Head of caudate nucleus (tissue), 42 donors: Measurements from ENCODE around the gene OSTF1.
A peak's percentile ranks its signal among the peaks of the same experiment; 100 is the strongest.

Source experiments
- DNase-seq, 42 donors: peaks; one replicate each; pipeline versions ENCODE4 v3.0.0 to v3.0.0-alpha.2; 2020 to 2021; ENCODE audit warnings: mixed read lengths in 7 of 42
- intact Hi-C: fragments of 100-400 bp; cut with DNase I; formaldehyde crosslinking; loops from one replicate; pipeline ENCODE4 v1.15.0; 2022

Gene OSTF1, protein sequence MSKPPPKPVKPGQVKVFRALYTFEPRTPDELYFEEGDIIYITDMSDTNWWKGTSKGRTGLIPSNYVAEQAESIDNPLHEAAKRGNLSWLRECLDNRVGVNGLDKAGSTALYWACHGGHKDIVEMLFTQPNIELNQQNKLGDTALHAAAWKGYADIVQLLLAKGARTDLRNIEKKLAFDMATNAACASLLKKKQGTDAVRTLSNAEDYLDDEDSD

DNA sequence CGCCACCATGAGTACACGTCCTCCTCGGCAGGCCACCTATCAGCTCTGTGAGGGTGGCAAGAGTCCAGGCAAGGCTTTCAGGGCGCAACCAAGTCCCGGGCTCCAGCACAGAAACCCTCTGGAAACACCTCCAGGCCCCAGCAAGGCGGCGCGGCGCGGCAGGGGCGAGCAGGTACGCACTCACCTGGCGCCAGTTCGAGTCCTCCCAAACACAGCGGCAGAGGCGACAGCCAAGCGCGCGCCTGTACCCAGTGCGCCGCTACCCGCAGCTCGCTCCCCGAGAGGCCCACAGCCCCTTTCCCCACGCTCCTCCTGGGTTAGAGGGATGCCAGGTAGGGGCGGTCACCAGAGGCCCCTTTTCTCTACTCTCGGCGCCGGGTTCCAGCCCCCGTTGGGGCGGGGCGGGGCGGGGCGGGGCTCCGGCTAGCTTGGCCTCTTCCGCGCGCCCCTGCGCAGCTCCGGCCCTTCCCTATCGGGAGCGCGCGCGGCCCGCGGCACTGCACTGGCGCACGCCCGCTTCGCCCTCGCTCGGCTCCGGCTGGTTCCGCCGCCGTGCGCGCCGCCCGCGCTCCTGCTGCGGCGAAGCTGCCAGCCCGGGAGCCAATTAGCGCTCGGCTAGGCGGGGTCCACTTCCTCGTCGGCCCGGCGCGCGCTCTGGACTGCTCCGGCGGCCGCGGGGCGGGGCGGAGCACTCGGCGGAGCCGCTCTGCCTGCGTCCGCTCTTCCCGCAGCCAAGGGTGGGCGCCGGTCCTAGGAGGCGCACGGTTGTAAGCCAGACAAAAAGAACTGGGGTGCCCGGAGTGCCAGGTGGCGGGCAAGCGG, at the start of gene OSTF1, which contains the start of gene NMRK1:
Gene OSTF1, plus strand, starts transcription at position 691 of the 822 bp plus-strand sequence. CDS start 179 bp downstream, outside the sequence.
Gene NMRK1, minus strand, starts transcription at position 332 of the 822 bp plus-strand sequence. CDS start 5,040 bp downstream, outside the sequence.
- DNase-seq = peak; percentile 80 to 99 (median 96)
- intact Hi-C loops = loop anchor here (5.0 to 10.0 kb wide), 2 partner anchors 47 to 61 kb away; partner anchors contain the start of gene CARNMT1

DNA sequence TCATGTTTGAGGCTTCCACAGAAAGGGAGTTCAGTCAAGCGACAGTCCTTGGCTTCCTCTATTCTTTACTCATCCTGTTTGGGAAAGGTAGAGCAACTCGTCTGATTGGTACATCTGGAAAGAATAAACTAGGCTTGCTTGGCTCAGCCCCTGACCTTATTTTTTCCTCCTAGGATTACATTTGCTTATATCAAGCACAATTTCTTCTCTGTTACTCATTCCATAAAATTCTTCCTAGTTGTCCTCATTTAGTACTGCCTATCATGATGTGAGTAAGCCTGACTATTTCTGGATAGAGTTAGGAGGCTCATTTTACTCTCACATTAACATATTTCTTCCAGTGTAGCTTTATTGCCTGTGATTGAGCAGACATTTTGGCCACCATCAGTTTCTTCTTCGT, 49.3 kb upstream of the OSTF1 start:
- intact Hi-C loops = no loop called here
- no peak for DNase-seq

DNA sequence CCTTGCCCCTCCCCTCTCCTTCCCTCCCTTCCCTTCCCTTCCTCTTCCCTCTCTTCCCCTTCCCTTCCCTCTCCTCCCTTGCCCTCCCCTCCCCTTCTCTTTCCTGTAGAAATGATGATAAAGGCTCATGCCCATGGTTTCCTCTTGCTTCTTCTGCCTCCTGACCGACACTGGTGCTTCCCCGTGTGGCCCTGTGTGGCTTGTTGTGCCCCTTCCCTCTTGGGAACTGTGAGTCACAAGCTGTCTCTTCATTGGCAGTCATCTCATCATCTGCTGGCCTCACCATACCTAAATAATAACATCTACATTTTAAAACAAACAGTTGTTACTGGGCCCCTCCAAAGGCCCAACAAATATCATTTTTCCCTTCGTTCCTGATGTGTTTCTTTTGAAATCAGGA, 48.5 kb upstream of the OSTF1 start:
- no peak for DNase-seq
- intact Hi-C loops = no loop called here

DNA sequence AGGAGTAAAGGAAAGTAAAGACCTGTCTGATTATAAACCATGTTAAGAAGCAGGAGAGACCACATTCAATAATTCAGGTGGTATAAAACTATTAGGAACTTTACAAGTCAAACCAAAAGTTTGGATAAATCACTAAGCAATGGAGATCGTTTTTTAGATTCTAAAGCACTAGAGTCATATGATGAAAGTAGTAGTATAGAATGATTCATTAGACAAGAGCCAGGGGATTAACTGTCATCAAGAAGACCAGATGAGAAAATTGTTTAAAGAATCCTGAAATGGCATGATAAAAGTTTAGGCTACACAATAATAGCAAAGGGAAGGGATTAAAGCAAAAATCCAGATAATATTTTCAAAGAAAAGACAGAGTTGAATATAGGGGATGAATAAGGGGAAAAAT, 47.3 kb upstream of the OSTF1 start:
- intact Hi-C loops = no loop called here
- DNase-seq = no peak

DNA sequence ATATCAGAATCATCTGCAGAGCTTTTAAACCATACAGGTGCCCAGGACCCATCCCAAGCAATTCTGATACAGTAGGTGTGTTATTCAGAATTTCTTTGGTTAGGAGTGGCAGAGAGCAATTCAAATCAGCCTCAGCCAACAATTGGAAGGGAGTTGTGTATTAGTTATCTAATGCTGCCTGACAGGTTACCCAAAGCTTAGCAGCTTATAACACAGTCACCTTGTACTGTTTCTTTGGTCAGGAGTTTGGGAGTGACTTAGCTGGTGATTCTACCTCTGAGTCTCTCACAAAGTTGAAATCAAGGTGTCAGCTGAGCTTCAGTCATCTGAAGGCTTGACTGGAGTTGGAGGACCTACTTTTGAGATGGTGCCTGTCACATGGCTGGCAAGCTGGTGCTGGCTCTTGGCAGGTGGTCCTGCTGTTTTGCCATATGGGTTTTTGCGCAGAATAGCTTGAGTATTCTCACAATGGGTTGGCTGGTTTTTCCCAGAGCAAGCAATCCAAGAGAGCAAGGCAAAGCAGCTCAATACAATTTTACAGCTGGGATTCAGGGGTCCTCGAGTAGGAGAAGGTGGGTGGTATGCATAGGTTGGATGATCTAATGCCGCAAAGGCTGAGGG, 41.5 kb upstream of the OSTF1 start:
- no peak for DNase-seq
- intact Hi-C loops = no loop called here

DNA sequence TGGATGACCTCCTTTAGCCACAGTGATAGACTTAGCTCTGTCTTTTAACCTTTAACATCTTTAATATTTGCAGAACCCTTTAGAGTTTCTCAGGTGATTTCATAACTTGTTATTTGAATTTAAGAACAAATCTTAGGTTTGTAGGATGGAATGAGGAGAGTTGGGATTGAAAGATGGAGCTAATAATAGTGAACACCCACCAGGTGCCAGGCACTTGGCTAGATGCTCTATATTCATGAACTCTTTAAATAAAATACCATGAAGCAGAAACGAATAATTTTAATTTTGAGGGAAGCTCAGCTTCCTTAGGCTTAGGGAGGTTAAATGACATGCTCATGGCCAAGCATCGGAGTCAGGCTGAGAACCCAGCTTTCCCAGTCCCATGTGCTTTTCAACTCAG, 40.8 kb upstream of the OSTF1 start:
- intact Hi-C loops = no loop called here
- peak in 13 of 42 donors; percentile 21 to 74 (median 46) for DNase-seq

DNA sequence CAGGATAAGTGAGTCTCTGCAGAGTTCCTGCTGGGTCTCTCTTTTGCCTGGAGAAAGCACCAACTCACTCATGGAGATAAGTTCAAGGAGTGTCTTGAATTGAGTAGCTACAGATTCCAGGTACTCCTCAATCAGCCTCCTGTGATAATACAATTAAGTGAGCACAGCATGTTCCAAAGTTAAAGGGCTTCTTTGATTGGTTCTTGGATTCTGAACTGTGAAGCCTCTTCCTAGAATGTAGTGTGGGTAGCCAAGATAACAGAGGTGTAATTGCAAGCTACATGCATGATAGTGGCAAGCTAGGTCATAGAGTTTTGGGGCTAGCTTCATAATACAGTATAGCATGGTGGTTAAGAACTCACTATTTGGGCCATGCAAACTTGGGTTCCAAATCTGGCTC, 37.0 kb upstream of the OSTF1 start:
- DNase-seq = no peak
- intact Hi-C loops = no loop called here

DNA sequence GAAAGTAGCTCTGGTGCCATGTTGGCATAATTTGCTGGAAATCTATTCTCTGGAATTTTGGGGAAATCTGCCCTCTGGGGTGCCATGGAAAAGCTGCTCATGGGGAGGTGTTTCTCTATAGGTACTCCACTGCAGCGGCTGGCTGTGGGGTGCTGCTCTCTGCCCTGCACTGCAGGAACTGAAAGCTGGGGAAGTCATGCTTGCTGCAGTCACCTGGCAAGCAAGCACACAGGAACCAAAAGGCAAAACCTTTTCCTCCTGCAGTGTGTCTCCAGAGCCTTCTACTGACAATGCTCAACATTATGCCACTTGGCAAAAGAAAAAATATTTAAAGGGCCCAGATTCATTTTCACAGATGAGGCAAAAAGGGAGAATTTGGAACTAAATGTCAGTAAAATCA, 34.4 kb upstream of the OSTF1 start:
- DNase-seq = no peak
- intact Hi-C loops = no loop called here

DNA sequence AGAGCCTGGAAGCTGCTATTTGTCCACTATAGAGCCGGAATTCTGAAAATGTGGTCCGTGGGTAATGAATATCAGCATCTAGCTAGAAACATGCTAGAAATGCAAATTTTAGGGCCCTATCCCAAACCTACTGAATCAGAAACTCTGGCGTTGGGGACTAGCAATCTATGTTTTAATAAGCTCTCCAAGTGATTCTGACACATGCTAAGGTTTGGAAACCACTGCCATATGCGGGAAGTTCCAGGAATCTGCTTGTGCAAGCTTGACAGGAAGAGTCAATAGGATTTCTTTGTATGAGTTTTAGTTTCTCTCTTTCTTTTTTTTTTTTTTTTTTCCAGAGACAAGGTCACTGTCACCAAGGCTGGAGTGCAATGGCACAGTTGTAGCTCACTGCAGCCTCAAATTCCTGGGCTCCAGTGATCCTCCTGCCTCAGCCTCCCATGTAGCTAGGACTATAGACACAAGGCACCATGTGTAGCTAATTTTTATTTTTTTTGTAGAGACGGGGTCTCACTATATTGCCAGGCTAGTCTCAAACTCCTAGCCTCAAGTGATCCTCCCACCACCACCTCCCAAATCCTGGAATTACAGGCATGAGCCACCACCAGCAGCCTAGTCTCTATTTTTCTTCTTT, 33.8 kb upstream of the OSTF1 start:
- intact Hi-C loops = no loop called here
- no peak for DNase-seq

DNA sequence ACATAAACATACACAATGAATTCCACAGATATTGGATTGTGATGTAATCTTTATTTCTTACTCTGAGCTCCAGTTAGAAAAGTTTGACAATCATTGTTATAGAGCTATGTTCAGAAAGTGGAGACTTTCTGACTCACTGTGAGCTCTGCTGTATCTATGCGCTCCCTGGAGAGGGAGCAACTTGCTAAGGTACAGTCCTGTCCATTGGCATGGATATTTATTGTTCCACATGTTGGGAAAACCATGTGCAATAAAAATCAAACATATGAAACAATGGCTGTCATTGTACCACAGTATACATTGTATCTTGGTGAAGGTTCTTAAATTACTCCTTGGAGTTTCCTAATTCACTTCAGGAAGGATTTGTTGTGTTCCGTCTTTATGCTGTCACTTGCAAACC, 27.1 kb upstream of the OSTF1 start:
- intact Hi-C loops = no loop called here
- DNase-seq = no peak

DNA sequence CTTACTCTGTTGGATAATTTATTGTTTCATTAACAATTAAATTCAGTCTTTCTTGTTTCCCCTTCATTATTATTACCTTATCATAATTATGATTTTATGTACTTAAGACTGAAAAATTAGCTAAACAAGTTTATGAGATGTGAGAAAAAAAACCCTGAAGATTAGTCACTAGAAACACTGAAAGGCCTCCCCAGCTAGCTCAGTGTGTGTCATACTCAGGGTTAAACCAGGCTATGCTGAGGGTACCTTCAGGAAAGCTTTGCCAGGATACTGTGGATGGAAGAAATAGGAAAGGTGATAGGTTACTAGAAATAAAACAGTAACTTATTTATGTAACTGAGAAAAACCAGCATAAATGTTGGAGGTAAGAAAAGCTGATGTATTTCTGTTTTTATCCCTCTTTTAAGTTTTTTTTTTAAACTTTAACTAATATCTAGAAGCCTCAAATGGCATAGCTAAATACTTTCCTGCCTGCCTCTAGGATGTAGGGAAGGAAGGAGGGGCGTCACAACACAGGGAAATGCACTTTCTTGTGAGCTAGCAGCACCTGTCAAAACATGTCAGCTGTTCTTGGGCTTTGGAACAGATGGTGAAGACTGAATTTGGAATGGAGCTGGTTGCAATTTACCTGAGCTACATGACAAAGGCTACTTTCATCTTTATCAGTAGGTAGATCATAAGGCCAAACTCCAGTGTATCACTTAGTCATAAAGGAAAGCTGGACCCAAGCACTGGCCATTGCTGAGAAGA, 24.6 kb upstream of the OSTF1 start:
- DNase-seq = peak in 12 of 42 donors; percentile 12 to 69 (median 45)
- intact Hi-C loops = no loop called here

DNA sequence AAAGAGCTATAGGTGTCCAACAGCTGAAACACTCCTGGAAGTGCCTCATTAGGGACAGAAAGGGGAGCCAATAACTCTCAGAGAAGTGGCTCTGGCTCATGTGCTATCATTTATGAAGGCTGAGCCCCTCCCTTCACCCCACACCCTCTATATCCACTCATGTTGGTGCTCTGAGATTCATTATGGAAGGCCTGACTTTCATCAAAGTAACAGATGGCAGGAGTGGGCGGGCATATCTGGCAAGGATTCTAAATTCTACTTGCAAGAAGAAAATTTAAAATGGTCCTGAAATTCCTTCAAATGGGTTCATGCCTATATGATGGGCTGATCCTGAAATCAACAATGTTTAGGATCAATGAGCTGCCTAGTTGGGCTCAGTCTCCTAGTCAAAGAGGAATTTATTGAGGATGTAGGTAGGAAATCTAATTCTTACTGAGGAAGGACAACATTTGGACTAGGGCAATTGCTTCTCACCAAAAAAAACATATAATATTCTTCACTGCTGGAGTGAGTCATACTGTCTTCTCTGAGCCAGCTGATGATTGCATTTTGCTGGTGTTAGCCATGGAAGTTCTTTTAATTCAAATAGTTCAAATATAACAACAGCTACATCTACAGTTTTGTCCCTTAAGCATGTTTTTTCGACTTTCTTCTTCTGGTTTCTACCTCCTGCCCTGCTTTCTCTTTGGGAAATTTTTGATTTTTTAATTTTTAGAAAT, 23.8 kb upstream of the OSTF1 start:
- intact Hi-C loops = no loop called here
- peak in 27 of 42 donors; percentile 25 to 82 (median 53) for DNase-seq

DNA sequence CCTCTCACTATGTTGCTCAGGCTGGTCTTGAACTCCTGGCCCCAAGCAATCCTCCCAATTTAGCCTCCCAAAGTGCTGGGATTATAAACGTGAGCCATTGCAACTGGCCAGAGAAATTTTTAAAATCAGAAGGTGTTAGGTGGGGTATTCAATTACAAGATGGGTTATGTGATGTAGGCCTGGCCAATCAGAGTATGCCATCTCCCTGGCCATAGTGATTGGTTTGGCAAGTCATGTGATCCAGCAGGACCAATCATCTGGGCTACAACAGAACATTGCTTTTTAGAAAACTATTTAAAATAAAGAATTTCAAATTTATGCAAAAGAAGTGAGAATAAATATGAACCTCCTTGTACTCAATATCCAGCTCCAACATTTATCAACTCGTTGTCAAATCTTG, 22.8 kb upstream of the OSTF1 start:
- intact Hi-C loops = no loop called here
- DNase-seq = no peak

DNA sequence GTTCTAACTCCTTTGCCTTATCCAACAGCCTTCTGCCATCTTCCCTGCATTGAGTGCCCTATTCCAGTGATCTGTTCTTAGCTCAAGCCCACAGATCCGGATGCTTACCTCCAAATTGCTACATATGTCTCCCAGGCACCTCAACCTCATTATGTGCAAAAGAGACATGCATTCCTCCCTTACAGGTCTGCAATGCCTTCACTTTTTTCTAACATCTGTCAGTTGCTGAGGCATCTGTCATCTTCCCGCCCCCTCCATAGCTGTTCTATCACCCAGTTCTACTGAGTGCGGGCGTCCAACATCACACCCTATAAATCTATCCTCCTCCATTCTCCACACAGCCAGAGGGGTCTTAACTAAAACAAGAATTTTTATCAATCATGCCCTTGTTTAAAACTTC, 20.4 kb upstream of the OSTF1 start:
- intact Hi-C loops = no loop called here
- peak in 24 of 42 donors; percentile 28 to 86 (median 56) for DNase-seq

DNA sequence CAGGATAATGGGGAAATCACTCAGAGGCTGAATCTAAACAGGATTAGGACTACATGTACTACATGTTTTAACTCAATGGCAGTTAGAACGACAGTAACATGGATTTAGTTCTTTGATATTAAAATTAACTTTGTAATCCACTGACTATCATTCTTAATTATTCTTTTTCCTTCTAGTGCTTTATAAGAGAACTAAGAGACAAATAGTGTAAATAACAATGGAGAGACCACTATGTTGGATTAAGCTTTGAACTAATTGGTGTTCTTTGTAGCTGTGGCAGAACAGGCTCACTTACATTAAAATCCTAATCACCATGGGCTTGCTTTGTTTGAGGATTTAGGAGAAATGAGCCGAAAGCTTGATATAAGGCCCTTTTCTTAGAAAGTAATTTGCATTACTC, 19.1 kb upstream of the OSTF1 start:
- no peak for DNase-seq
- intact Hi-C loops = no loop called here

DNA sequence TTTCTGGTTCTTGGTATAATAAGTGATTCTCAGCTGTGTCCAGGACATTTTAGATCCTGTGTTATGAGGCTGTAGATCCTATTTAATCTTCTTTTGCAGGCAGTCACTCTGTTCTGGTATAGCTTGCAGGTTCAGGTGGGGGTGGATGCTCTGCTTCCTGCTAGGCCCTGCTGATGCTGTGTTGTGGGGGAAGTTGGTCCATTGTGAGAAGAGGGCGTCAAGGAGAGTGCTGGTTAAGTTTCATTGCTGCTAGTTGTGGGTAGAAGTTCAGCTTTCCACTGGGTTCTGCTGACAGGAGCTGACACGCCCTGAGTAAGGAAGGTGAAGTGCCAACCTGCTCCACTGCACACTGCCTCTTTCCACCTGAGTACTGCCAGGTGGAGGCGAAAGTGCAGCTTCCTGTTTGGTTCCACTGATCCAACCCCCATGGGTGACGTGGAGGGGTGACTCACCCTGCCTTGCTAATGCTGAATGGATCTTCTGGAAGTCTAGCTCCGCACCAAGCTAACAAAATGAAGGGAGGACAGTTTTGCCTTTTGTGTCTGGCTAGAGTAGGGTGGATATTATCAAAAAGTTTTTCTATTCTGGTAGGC, 16.7 kb upstream of the OSTF1 start:
- DNase-seq = peak; percentile 44 to 93 (median 74)
- intact Hi-C loops = no loop called here

DNA sequence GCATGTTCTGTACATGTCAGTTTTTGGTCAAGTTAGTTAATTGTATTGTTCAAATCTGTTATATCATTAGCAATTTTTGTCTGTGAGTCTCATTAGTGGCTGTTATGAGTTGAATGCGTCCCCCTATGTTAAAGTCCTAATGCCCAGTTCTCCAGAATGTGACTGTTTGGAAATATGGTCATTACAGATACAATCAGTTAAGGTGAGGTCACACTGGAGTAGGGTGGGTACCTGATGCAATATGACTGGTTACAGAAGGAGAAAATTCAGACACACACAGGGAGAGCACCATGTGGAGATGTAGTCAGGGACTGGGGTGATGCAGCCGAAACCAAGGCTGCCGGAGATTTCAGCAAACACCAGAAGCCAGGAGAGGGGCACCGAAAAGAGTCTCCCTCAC, 15.4 kb upstream of the OSTF1 start:
- no peak for DNase-seq
- intact Hi-C loops = no loop called here

DNA sequence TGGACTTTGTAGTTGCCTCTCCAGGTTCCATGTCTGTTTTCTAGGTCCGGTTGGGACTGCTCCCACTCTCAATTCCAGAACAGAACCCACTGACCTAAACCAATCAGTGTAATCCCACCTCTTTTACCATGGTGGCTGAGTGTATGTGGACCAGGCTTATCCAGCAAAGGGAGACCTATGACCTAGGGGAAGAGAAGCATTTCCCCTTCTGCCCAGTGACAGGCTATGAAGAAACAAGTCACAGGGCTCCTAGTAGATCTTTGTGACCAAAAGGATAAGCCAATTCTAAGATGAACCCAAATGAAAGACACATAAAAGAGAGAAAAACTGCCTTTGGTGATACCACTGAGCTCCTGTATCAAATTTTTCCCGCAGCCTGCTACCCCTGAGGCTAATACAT, 6.7 kb upstream of the OSTF1 start:
- intact Hi-C loops = loop anchor here (10.0 kb wide), 1 partner anchor 53 kb away; no protein-coding TSS in a partner anchor
- DNase-seq = no peak
